DOHH2 (cell line): ENCODE results near the gene IL17REL.

Experiments used
- H3F3A ChIP-seq: fragments of 200-600 bp; sonication (generic), shearing (Covaris generic); 2 replicates; pipeline ENCODE4 v1.6.0; 2016; ENCODE audit warnings: antibody characterized with exemption, mild to moderate bottlenecking; ENCODE audit not compliant: control insufficient read depth, insufficient read depth
- H3K27ac ChIP-seq: fragments of 200-600 bp; sonication (generic); 2 replicates; pipeline ENCODE4 v1.5.1; 2014; ENCODE audit warnings: low read depth, mild to moderate bottlenecking, low read length, moderate library complexity
- H3K27me3 ChIP-seq: fragments of 200-600 bp; sonication (generic); 2 replicates; pipeline ENCODE4 v1.6.1; 2014; ENCODE audit warnings: mild to moderate bottlenecking, low read length, mixed read lengths; ENCODE audit not compliant: control insufficient read depth
- H3K36me3 ChIP-seq: fragments of 200-600 bp; sonication (generic); 2 replicates; pipeline ENCODE4 v1.6.1; 2014; ENCODE audit warnings: mild to moderate bottlenecking, low read length, moderate library complexity, mixed read lengths; ENCODE audit not compliant: control insufficient read depth
- H3K4me1 ChIP-seq: fragments of 200-600 bp; sonication (generic); 2 replicates; pipeline ENCODE4 v1.6.1; 2014; ENCODE audit warnings: mild to moderate bottlenecking, low read length, mixed read lengths; ENCODE audit not compliant: control insufficient read depth
- H3K4me2 ChIP-seq: fragments of 200-600 bp; sonication (generic); 2 replicates; pipeline ENCODE4 v1.6.0; 2014; ENCODE audit warnings: mild to moderate bottlenecking, low read length, moderate library complexity
- H3K4me3 ChIP-seq: fragments of 200-600 bp; sonication (generic); 2 replicates; pipeline ENCODE4 v1.5.1; 2014; ENCODE audit warnings: mild to moderate bottlenecking, low read length, mixed read lengths
- H3K79me2 ChIP-seq: fragments of 200-600 bp; sonication (generic); 2 replicates; pipeline ENCODE4 v1.6.1; 2014; ENCODE audit warnings: mild to moderate bottlenecking, low read length, mixed read lengths; ENCODE audit not compliant: control insufficient read depth
- H3K9me2 ChIP-seq: fragments of 200-600 bp; sonication (generic); replicated peaks from 2 replicates; pipeline ENCODE4 v1.6.1; 2014; ENCODE audit warnings: mild to moderate bottlenecking, low read length, mixed read lengths; ENCODE audit not compliant: control insufficient read depth
- H3K9me3 ChIP-seq: fragments of 200-600 bp; sonication (generic); 2 replicates; pipeline ENCODE4 v1.6.1; 2014; ENCODE audit warnings: antibody characterized with exemption, low read length, mixed read lengths; ENCODE audit not compliant: control insufficient read depth, insufficient read depth
- H4K20me1 ChIP-seq: fragments of 200-600 bp; sonication (generic); 2 replicates; pipeline ENCODE4 v1.6.0; 2014; ENCODE audit warnings: low read depth, mild to moderate bottlenecking, antibody characterized with exemption, low read length, moderate library complexity; ENCODE audit not compliant: control insufficient read depth, insufficient read depth
- EZH2phosphoT487 ChIP-seq: fragments of 200-600 bp; sonication (generic); IDR thresholded peaks from 2 replicates; pipeline ENCODE4 v1.6.1; 2017; ENCODE audit warnings: borderline replicate concordance, mild to moderate bottlenecking, antibody characterized with exemption, low read length, moderate library complexity, mixed read lengths
- TF ChIP-seq, protein P1 (sequence below): fragments of 200-600 bp; sonication (generic); IDR thresholded peaks from one replicate; pipeline ENCODE4 v1.5.1; 2014; ENCODE audit warnings: antibody characterized with exemption, mild to moderate bottlenecking, low read depth, low read length; ENCODE audit not compliant: poor library complexity, severe bottlenecking

The IL17REL gene

GRCh38 chr22:49962012-49962750 is 50.4 kb downstream of the IL17REL start:
- peak overlapping the region; percentile 94 for H3K4me2 ChIP-seq
- peak overlapping the region; percentile 98 for H3K4me3 ChIP-seq

GRCh38 chr22:49961601-49962011 is 51.0 kb downstream of the IL17REL start:
- no peaks in the 10 kb centered on the region for H3K27me3 ChIP-seq
- TF ChIP-seq EZH2phosphoT487: no peak
- TF ChIP-seq, protein P1, sequence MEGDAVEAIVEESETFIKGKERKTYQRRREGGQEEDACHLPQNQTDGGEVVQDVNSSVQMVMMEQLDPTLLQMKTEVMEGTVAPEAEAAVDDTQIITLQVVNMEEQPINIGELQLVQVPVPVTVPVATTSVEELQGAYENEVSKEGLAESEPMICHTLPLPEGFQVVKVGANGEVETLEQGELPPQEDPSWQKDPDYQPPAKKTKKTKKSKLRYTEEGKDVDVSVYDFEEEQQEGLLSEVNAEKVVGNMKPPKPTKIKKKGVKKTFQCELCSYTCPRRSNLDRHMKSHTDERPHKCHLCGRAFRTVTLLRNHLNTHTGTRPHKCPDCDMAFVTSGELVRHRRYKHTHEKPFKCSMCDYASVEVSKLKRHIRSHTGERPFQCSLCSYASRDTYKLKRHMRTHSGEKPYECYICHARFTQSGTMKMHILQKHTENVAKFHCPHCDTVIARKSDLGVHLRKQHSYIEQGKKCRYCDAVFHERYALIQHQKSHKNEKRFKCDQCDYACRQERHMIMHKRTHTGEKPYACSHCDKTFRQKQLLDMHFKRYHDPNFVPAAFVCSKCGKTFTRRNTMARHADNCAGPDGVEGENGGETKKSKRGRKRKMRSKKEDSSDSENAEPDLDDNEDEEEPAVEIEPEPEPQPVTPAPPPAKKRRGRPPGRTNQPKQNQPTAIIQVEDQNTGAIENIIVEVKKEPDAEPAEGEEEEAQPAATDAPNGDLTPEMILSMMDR: no peak
- peak overlapping the region; percentile 67 for H3K27ac ChIP-seq
- peaks cover 18% of the 10 kb centered on the region for H3F3A ChIP-seq
- peaks cover 48% of the 10 kb centered on the region for H3K4me1 ChIP-seq
- H3K36me3 ChIP-seq: peaks cover 40% of the 10 kb centered on the region
- H3K9me2 ChIP-seq: no peaks in the 10 kb centered on the region
- peaks cover 46% of the 10 kb centered on the region for H3K79me2 ChIP-seq
- no peaks in the 10 kb centered on the region for H3K9me3 ChIP-seq
- H4K20me1 ChIP-seq: peaks cover 21% of the 10 kb centered on the region
- H3K4me2 ChIP-seq: peak overlapping the region; percentile 94
- H3K4me3 ChIP-seq: peak overlapping the region; percentile 98

More at GRCh38 chr22:49962012-49962750, 50.4 kb downstream of the IL17REL start:
- Histone ChIP-seq H3K27me3 (no peaks in the 10 kb centered on the region), H3K36me3 (peaks cover 40% of the 10 kb centered on the region), H3F3A (peaks cover 18% of the 10 kb centered on the region), H3K79me2 (peaks cover 46% of the 10 kb centered on the region), H3K27ac (peak overlapping the region; percentile 67), H4K20me1 (peaks cover 21% of the 10 kb centered on the region), H3K4me1 (peaks cover 53% of the 10 kb centered on the region), H3K9me3 (no peaks in the 10 kb centered on the region), H3K9me2 (no peaks in the 10 kb centered on the region)
- no peak for TF ChIP-seq EZH2phosphoT487
- TF ChIP-seq, protein P1: no peak

DNA sequence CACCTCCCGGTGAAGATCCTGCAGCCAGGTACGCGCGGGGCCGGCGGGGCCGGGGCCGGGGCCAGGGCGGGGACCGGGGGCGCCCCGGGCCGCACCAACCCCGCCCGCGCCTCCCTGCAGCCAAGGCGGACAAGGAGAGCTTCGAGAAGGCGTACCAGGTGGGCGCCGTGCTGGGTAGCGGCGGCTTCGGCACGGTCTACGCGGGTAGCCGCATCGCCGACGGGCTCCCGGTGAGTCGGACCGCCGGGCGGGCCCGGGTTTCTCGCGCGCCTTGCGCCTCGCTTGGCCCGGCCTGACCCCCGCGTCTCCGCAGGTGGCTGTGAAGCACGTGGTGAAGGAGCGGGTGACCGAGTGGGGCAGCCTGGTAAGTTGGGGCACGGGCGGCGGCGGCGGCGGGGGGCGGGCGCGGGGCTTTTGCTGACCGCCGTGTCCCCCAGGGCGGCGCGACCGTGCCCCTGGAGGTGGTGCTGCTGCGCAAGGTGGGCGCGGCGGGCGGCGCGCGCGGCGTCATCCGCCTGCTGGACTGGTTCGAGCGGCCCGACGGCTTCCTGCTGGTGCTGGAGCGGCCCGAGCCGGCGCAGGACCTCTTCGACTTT is 51.5 kb downstream of the IL17REL start:
- Histone ChIP-seq H3K27ac (peak overlapping the region; percentile 67), H3K79me2 (peaks cover 46% of the 10 kb centered on the region), H3K27me3 (no peaks in the 10 kb centered on the region), H3K4me2 (peak overlapping the region; percentile 94), H3K9me3 (no peaks in the 10 kb centered on the region), H3K4me3 (peak overlapping the region; percentile 98), H3F3A (peaks cover 18% of the 10 kb centered on the region), H3K36me3 (peaks cover 40% of the 10 kb centered on the region), H3K4me1 (peaks cover 43% of the 10 kb centered on the region), H3K9me2 (no peaks in the 10 kb centered on the region), H4K20me1 (peaks cover 21% of the 10 kb centered on the region)
- TF ChIP-seq, protein P1: peak; percentile 15
- TF ChIP-seq EZH2phosphoT487: no peak
